ENCODE data around the gene PHYHIPL. TPM values are rescaled to one million over a fixed set of nuclear protein-coding genes. Genes with fewer than 3 reads are reported as not detected.

The PHYHIPL gene
- total RNA-seq, 3 donors from 2014 or later (not counting 1 experiment from before 2014, with no cell fraction given): not detected

DNA sequence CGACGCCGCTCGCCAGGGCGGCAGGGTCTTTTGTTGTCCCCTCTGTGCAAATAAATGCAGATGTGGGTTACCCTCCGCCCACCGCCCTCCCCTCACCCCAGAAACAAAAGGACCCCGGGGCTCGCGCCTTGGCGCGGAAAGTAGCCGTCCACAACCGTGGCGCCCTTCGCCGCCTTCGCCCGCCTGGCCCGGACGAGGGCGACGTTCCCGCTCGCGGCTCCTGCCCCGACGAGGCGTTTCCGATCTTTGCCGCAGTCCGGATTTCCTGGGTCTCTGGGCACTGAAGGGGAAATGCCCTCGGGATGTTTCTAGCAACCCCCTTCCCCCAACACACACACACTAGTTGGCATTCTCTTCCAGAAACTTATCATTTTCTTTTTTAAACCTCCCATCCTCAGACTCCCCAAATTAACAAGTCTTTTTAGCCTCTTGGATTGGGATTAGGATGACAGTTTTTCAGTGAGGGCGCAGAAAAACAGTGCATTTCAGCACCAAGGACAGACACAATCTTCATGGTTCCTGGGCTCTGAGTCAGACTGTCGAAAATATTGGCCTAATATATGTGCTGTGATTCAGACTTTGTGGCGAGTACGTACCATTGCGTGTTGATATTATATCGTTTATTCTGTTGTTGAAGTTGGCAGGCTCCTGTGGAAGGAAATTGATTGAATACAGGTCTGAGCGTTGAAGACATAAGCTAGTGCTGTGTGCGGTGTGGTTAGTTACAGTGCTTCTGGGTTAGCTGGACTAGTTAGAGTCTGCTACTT, 771 bp downstream of the PHYHIPL start:
- 13% methylated on average over 41 of the region's 41 CpGs for WGBS (ENCODE audit: insufficient coverage)
- H3K4me3 ChIP-seq (ENCODE audit: low read length): no peak overlapping the region
- H3K9me3 ChIP-seq (ENCODE audit: control insufficient read depth, insufficient read depth, low read length): no peaks in the 10 kb centered on the region
- no peak for DNase-seq
- H3K4me1 Mint-ChIP-seq: no peaks in the 10 kb centered on the region
- TF ChIP-seq CTCF (IDR thresholded peaks at IDR 0.05): no peak
- H3K27me3 ChIP-seq (ENCODE audit: control insufficient read depth, insufficient read depth, low read length): peaks cover 7% of the 10 kb centered on the region
- H3K27me3 Mint-ChIP-seq (ENCODE audit: low read depth in 2 of 2): peaks cover 8 to 22% of the 10 kb centered on the region in 2 donors
- H3K27ac ChIP-seq (ENCODE audit: low read length): no peak overlapping the region
- H3K4me1 ChIP-seq (ENCODE audit: control insufficient read depth, insufficient read depth, low read length): no peaks in the 10 kb centered on the region
- no peak overlapping the region for H3K27ac Mint-ChIP-seq
- no peaks in the 10 kb centered on the region for H3K36me3 ChIP-seq (ENCODE audit: control insufficient read depth, insufficient read depth, low read length)
- no peak overlapping the region for H3K4me3 Mint-ChIP-seq
- H3K9me3 Mint-ChIP-seq: peaks cover 2 to 5% of the 10 kb centered on the region in 2 donors
- no peaks in the 10 kb centered on the region for H3K36me3 Mint-ChIP-seq
- no peak for ATAC-seq
- intact Hi-C loops (cut with micrococcal nuclease): no loop called here

DNA sequence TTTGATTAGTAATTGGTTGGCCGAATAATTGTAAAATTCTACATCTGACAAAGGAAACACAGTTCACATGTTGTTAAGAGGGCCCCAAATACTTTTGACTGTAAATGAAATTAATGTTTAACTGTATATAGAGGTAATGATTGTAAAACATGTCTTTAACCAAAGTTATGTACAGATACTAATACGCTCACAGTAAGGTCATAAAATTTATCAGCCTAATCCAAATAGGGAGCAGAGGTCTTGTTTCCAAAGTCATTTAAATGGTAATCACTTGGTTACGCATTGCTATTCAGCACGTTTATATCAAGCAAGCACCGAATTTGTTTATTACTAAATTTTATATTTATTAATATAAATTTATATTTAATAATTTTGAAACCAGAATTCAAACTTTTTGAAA, 1.4 kb downstream of the PHYHIPL start:
- H3K36me3 Mint-ChIP-seq: no peaks in the 10 kb centered on the region
- 100% methylated on average over 2 of the region's 5 CpGs for WGBS (ENCODE audit: insufficient coverage)
- no peaks in the 10 kb centered on the region for H3K36me3 ChIP-seq (ENCODE audit: control insufficient read depth, insufficient read depth, low read length)
- ATAC-seq (no peak), DNase-seq (no peak)
- H3K9me3 ChIP-seq (ENCODE audit: control insufficient read depth, insufficient read depth, low read length): no peaks in the 10 kb centered on the region
- intact Hi-C loops (cut with micrococcal nuclease): no loop called here
- peaks cover 2 to 5% of the 10 kb centered on the region in 2 donors for H3K9me3 Mint-ChIP-seq
- H3K4me3 Mint-ChIP-seq: no peak overlapping the region
- H3K27ac Mint-ChIP-seq: no peak overlapping the region
- no peak overlapping the region for H3K27ac ChIP-seq (ENCODE audit: low read length)
- no peaks in the 10 kb centered on the region for H3K4me1 Mint-ChIP-seq
- H3K4me1 ChIP-seq (ENCODE audit: control insufficient read depth, insufficient read depth, low read length): no peaks in the 10 kb centered on the region
- no peak overlapping the region for H3K4me3 ChIP-seq (ENCODE audit: low read length)
- no peak for TF ChIP-seq CTCF (IDR thresholded peaks at IDR 0.05)
- peaks cover 8 to 22% of the 10 kb centered on the region in 2 donors for H3K27me3 Mint-ChIP-seq (ENCODE audit: low read depth in 2 of 2)
- H3K27me3 ChIP-seq (ENCODE audit: control insufficient read depth, insufficient read depth, low read length): peaks cover 7% of the 10 kb centered on the region

DNA sequence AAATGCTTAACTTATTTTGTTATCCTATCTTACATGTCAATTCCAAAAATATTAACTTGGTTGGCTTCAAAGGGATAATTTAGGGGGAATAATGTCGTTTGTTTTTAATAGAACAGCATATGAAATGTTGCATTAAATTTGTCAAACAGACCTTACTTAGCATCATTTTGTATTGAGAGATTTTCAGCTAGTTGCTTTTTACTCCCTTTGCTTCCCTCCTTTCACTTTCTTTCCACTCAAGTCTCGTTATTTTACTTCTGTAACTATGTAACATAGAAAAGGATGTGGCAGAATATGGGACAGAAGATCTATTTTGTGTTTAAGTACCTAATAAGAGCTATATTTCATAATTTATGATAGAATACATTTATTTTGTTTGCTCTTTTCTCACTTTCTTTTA, 2.6 kb downstream of the PHYHIPL start:
- DNase-seq (no peak), ATAC-seq (no peak)
- Histone ChIP-seq H3K27me3 (ENCODE audit: control insufficient read depth, insufficient read depth, low read length) (peaks cover 7% of the 10 kb centered on the region), H3K27ac (ENCODE audit: low read length) (no peak overlapping the region), H3K36me3 (ENCODE audit: control insufficient read depth, insufficient read depth, low read length) (no peaks in the 10 kb centered on the region), H3K9me3 (ENCODE audit: control insufficient read depth, insufficient read depth, low read length) (no peaks in the 10 kb centered on the region), H3K4me3 (ENCODE audit: low read length) (no peak overlapping the region), H3K4me1 (ENCODE audit: control insufficient read depth, insufficient read depth, low read length) (no peaks in the 10 kb centered on the region)
- no CpG with 5 or more reads among the region's 2 CpGs for WGBS (ENCODE audit: insufficient coverage)
- Mint-ChIP-seq H3K27me3 (ENCODE audit: low read depth in 2 of 2) (peaks cover 8 to 22% of the 10 kb centered on the region in 2 donors), H3K9me3 (peaks cover 2 to 5% of the 10 kb centered on the region in 2 donors), H3K4me1 (no peaks in the 10 kb centered on the region), H3K36me3 (no peaks in the 10 kb centered on the region), H3K27ac (no peak overlapping the region), H3K4me3 (no peak overlapping the region)
- no peak for TF ChIP-seq CTCF (IDR thresholded peaks at IDR 0.05)
- intact Hi-C loops (cut with micrococcal nuclease): no loop called here

Data from natural killer cell (primary cell).